DMS79 (cell line): ENCODE results near the gene GATD1.

Experiments
- DNase-seq: peaks from one replicate; lab custom pipeline; 2025; lab: John Stamatoyannopoulos, UW

Gene GATD1

GRCh38 chr11:777288-778255 is at the start of gene GATD1:
Gene GATD1, minus strand, starts transcription at chr11:777487. Its CDS starts 25 bp downstream, at chr11:777462.
- peak; percentile 28 for DNase-seq

- DNase-seq = no peak
Measured at GRCh38 chr11:826836-827145, 49.5 kb upstream of the GATD1 start.

- no peak for DNase-seq
Measured at GRCh38 chr11:826227-826621, 48.9 kb upstream of the GATD1 start.

- DNase-seq = no peak
Measured at GRCh38 chr11:825366-826226, 48.3 kb upstream of the GATD1 start.

GRCh38 chr11:824942-825341 is 47.7 kb upstream of the GATD1 start:
- no peak for DNase-seq

- DNase-seq = peak; percentile 48
Measured at GRCh38 chr11:824292-824880, 47.1 kb upstream of the GATD1 start.

GRCh38 chr11:823441-824291 is 46.4 kb upstream of the GATD1 start:
- DNase-seq = no peak

- DNase-seq = no peak
Measured at GRCh38 chr11:821512-822371, 44.5 kb upstream of the GATD1 start.

- DNase-seq = no peak
Measured at GRCh38 chr11:820655-821511, 43.6 kb upstream of the GATD1 start.

GRCh38 chr11:819943-820649 is 42.8 kb upstream of the GATD1 start:
- DNase-seq = peak; percentile 17

- DNase-seq = peak; percentile 27
Measured at GRCh38 chr11:819129-819931, 42.0 kb upstream of the GATD1 start.

- DNase-seq = no peak
Measured at GRCh38 chr11:818396-819128, 41.3 kb upstream of the GATD1 start, which contains the start of gene PNPLA2. Gene PNPLA2, plus strand, starts transcription at chr11:818914. Its CDS starts 805 bp downstream, at chr11:819719.

GRCh38 chr11:816433-816779 is 39.1 kb upstream of the GATD1 start:
- no peak for DNase-seq

- no peak for DNase-seq
Measured at GRCh38 chr11:815675-816432, 38.6 kb upstream of the GATD1 start.

GRCh38 chr11:813456-814096 is 36.3 kb upstream of the GATD1 start:
- DNase-seq = no peak

GRCh38 chr11:813072-813455 is 35.8 kb upstream of the GATD1 start:
- DNase-seq = no peak
